Ectodermal cell (in vitro differentiated cells): ENCODE results near the gene TMEM273.

ENCODE experiments used
- H3K27ac ChIP-seq: 2 replicates; pipeline ENCODE4 v1.7.0; 2013; ENCODE audit warnings: mild to moderate bottlenecking, low read depth, low read length; ENCODE audit not compliant: insufficient read depth, poor library complexity, severe bottlenecking
- H3K27me3 ChIP-seq: 2 replicates; pipeline ENCODE4 v1.7.0; 2013; ENCODE audit warnings: mild to moderate bottlenecking, low read length; ENCODE audit not compliant: insufficient read depth, control insufficient read depth, poor library complexity, severe bottlenecking
- H3K36me3 ChIP-seq: one replicate; pipeline ENCODE4 v1.7.0; 2013; ENCODE audit warnings: low read length; ENCODE audit not compliant: control insufficient read depth, insufficient read depth
- H3K4me1 ChIP-seq: one replicate; pipeline ENCODE4 v1.7.0; 2013; ENCODE audit warnings: low read length; ENCODE audit not compliant: control insufficient read depth, insufficient read depth
- H3K4me3 ChIP-seq: 2 replicates; pipeline ENCODE4 v1.7.0; 2013; ENCODE audit warnings: low read depth, low read length, control low read depth; ENCODE audit not compliant: insufficient read depth
- H3K9me3 ChIP-seq: 2 replicates; pipeline ENCODE4 v1.7.0; 2013; ENCODE audit warnings: mild to moderate bottlenecking, low read length, moderate library complexity; ENCODE audit not compliant: control insufficient read depth
- WGBS, 2 experiments: methylation state at CpG; one replicate each; pipeline ENCODE4 v1.1.7; 2013; ENCODE audit warnings: missing lambda C conversion rate in 2 of 2; 5-methylcytosine and 5-hydroxymethylcytosine counted together

The TMEM273 gene

GRCh38 chr10:49153115-49153514 lies 35.1 kb downstream of the TMEM273 start:
- H3K27me3 ChIP-seq = no peaks in the 10 kb centered on the region
- H3K4me1 ChIP-seq = no peaks in the 10 kb centered on the region
- H3K4me3 ChIP-seq = no peak overlapping the region
- no peaks in the 10 kb centered on the region for H3K36me3 ChIP-seq
- H3K27ac ChIP-seq = no peak overlapping the region
- WGBS, 2 experiments = 85 to 91% methylated on average over 4 of the region's 4 CpGs
- H3K9me3 ChIP-seq = no peaks in the 10 kb centered on the region

GRCh38 chr10:49152663-49153062 lies 35.5 kb downstream of the TMEM273 start:
- H3K4me1 ChIP-seq = no peaks in the 10 kb centered on the region
- no peaks in the 10 kb centered on the region for H3K27me3 ChIP-seq
- 94 to 95% methylated on average over 4 of the region's 4 CpGs for WGBS, 2 experiments
- H3K4me3 ChIP-seq = no peak overlapping the region
- no peaks in the 10 kb centered on the region for H3K9me3 ChIP-seq
- no peak overlapping the region for H3K27ac ChIP-seq
- H3K36me3 ChIP-seq = no peaks in the 10 kb centered on the region

GRCh38 chr10:49152037-49152436 lies 36.2 kb downstream of the TMEM273 start:
- Histone ChIP-seq H3K4me1 (no peaks in the 10 kb centered on the region), H3K27ac (no peak overlapping the region), H3K27me3 (no peaks in the 10 kb centered on the region), H3K4me3 (no peak overlapping the region), H3K36me3 (no peaks in the 10 kb centered on the region), H3K9me3 (no peaks in the 10 kb centered on the region)
- WGBS, 2 experiments = 97 to 100% methylated on average over 3 of the region's 4 CpGs

- 71% methylated on average over 1 of the region's 1 CpG; no CpG with 5 or more reads in 1 of the 2 experiments for WGBS, 2 experiments
- no peaks in the 10 kb centered on the region for H3K27me3 ChIP-seq
Measured at GRCh38 chr10:49151481-49151880, 36.7 kb downstream of the TMEM273 start.

GRCh38 chr10:49151025-49151445 lies 37.2 kb downstream of the TMEM273 start:
- H3K4me3 ChIP-seq = no peak overlapping the region
- H3K27ac ChIP-seq = no peak overlapping the region
- no peaks in the 10 kb centered on the region for H3K27me3 ChIP-seq
- no peaks in the 10 kb centered on the region for H3K36me3 ChIP-seq
- WGBS, 2 experiments = 86 to 91% methylated on average over 2 of the region's 2 CpGs
- no peaks in the 10 kb centered on the region for H3K4me1 ChIP-seq
- no peaks in the 10 kb centered on the region for H3K9me3 ChIP-seq

More at GRCh38 chr10:49151481-49151880, 36.7 kb downstream of the TMEM273 start:
- Histone ChIP-seq H3K27ac (no peak overlapping the region), H3K36me3 (no peaks in the 10 kb centered on the region), H3K4me1 (no peaks in the 10 kb centered on the region), H3K4me3 (no peak overlapping the region), H3K9me3 (no peaks in the 10 kb centered on the region)

GRCh38 chr10:49150426-49150825 lies 37.8 kb downstream of the TMEM273 start:
- Histone ChIP-seq H3K4me1 (no peaks in the 10 kb centered on the region), H3K9me3 (no peaks in the 10 kb centered on the region), H3K36me3 (no peaks in the 10 kb centered on the region), H3K4me3 (no peak overlapping the region), H3K27me3 (no peaks in the 10 kb centered on the region), H3K27ac (no peak overlapping the region)
- 90 to 92% methylated on average over 5 of the region's 5 CpGs for WGBS, 2 experiments

GRCh38 chr10:49149881-49150280 lies 38.3 kb downstream of the TMEM273 start:
- Histone ChIP-seq H3K27ac (no peak overlapping the region), H3K27me3 (no peaks in the 10 kb centered on the region), H3K9me3 (no peaks in the 10 kb centered on the region), H3K4me3 (no peak overlapping the region), H3K36me3 (no peaks in the 10 kb centered on the region), H3K4me1 (no peaks in the 10 kb centered on the region)
- WGBS, 2 experiments = 90 to 96% methylated on average over 3 of the region's 3 CpGs

GRCh38 chr10:49144058-49144720 lies 44.0 kb downstream of the TMEM273 start:
- Histone ChIP-seq H3K27me3 (no peaks in the 10 kb centered on the region), H3K27ac (no peak overlapping the region), H3K36me3 (no peaks in the 10 kb centered on the region), H3K9me3 (no peaks in the 10 kb centered on the region), H3K4me3 (no peak overlapping the region), H3K4me1 (no peaks in the 10 kb centered on the region)
- WGBS, 2 experiments = 84 to 89% methylated on average over 2 of the region's 2 CpGs

- no peaks in the 10 kb centered on the region for H3K9me3 ChIP-seq
Measured at GRCh38 chr10:49143249-49143648, 44.9 kb downstream of the TMEM273 start.

GRCh38 chr10:49141541-49142332 lies 46.5 kb downstream of the TMEM273 start:
- Histone ChIP-seq H3K27ac (no peak overlapping the region), H3K27me3 (no peaks in the 10 kb centered on the region)
- WGBS, 2 experiments = 86 to 97% methylated on average over 5 of the region's 5 CpGs

More at GRCh38 chr10:49143249-49143648, 44.9 kb downstream of the TMEM273 start:
- no peaks in the 10 kb centered on the region for H3K36me3 ChIP-seq
- no peak overlapping the region for H3K4me3 ChIP-seq
- H3K4me1 ChIP-seq = no peaks in the 10 kb centered on the region
- H3K27me3 ChIP-seq = no peaks in the 10 kb centered on the region
- no peak overlapping the region for H3K27ac ChIP-seq

More at GRCh38 chr10:49141541-49142332, 46.5 kb downstream of the TMEM273 start:
- Histone ChIP-seq H3K4me1 (no peaks in the 10 kb centered on the region), H3K9me3 (peaks cover under 1% of the 10 kb centered on the region), H3K36me3 (no peaks in the 10 kb centered on the region), H3K4me3 (no peak overlapping the region)
